ENCODE results near the gene EVC.

Gene EVC

DNA sequence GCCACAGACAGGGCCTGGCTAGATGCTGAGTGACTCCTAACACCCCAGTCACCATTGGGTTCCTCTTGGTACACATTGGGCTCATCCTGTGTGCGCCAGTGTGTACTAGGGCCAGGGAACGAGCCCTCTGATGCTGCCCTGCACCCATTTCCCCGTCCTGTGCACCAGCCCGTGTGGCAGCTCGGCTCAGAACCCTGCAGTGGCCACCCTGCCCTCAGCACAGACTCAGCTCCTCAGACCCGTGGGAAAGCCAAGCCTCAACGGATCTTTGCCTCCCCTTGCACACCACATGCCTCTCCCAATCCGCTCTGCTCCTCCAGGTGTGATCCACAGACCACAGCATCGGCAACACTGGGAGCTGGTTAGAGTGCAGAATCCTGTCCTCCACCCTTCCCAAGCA lies 38.6 kb downstream of the EVC start:
- Histone ChIP-seq H3K4me1 (no peaks in the 10 kb centered on the region), H3K4me3 (ENCODE audit: low read depth, low read length) (no peak overlapping the region)
- TF ChIP-seq, protein P1, sequence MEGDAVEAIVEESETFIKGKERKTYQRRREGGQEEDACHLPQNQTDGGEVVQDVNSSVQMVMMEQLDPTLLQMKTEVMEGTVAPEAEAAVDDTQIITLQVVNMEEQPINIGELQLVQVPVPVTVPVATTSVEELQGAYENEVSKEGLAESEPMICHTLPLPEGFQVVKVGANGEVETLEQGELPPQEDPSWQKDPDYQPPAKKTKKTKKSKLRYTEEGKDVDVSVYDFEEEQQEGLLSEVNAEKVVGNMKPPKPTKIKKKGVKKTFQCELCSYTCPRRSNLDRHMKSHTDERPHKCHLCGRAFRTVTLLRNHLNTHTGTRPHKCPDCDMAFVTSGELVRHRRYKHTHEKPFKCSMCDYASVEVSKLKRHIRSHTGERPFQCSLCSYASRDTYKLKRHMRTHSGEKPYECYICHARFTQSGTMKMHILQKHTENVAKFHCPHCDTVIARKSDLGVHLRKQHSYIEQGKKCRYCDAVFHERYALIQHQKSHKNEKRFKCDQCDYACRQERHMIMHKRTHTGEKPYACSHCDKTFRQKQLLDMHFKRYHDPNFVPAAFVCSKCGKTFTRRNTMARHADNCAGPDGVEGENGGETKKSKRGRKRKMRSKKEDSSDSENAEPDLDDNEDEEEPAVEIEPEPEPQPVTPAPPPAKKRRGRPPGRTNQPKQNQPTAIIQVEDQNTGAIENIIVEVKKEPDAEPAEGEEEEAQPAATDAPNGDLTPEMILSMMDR (IDR thresholded peaks at IDR 0.05; ENCODE audit: low read depth, low read length), result no peak

DNA sequence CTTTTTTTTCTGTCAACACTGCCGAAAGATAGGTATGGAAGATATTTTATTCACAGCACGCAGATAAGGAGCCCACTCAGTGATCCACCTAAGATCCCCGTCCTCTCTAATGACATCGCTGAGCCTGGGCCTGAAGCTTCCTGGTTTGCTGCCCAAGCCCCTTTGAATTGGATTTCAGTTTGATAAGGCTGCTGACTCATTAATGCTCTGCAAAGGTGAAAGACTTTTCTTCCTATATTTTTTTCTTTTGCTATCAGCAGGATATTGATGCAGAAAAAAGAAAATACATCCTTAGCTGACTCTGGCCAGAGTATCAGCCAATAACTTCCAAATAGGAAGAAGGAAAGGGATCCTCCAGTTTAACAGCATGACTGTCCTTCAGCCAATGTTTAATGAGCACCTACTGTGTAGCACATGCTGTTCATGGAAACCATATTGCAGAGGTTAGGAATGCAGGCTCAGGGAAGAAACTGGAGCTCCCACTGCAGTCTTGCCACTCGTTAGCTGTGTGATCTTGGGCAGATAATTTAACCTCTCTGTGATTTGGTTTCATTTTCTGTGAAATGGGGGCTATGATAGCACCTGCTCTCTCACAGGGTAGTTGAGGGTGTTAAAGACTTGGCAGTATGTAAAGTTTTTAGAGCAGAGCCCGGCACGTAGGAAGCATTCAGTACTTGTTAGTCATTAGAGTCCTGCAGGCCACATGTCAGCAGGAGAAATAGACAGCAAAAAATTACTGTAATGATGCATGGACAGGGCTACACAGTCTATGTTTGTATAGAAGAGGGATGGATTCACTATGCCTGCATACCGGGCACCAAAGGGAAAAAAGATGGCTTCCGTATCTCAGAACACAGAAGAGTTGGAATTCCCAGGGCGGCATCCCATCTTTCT lies 39.3 kb downstream of the EVC start:
- TF ChIP-seq, protein P1 (IDR thresholded peaks at IDR 0.05; ENCODE audit: low read depth, low read length), result no peak
- no peak overlapping the region for H3K4me3 ChIP-seq (ENCODE audit: low read depth, low read length)
- no peaks in the 10 kb centered on the region for H3K27me3 ChIP-seq
- H3K36me3 ChIP-seq, result no peaks in the 10 kb centered on the region
- no peaks in the 10 kb centered on the region for H3K9me3 ChIP-seq
- no peaks in the 10 kb centered on the region for H3K4me1 ChIP-seq
- no peak for DNase-seq

More for the DNA sequence above, 38.6 kb downstream of the EVC start:
- DNase-seq, result no peak
- Histone ChIP-seq H3K27me3 (no peaks in the 10 kb centered on the region), H3K36me3 (no peaks in the 10 kb centered on the region), H3K9me3 (no peaks in the 10 kb centered on the region)

DNA sequence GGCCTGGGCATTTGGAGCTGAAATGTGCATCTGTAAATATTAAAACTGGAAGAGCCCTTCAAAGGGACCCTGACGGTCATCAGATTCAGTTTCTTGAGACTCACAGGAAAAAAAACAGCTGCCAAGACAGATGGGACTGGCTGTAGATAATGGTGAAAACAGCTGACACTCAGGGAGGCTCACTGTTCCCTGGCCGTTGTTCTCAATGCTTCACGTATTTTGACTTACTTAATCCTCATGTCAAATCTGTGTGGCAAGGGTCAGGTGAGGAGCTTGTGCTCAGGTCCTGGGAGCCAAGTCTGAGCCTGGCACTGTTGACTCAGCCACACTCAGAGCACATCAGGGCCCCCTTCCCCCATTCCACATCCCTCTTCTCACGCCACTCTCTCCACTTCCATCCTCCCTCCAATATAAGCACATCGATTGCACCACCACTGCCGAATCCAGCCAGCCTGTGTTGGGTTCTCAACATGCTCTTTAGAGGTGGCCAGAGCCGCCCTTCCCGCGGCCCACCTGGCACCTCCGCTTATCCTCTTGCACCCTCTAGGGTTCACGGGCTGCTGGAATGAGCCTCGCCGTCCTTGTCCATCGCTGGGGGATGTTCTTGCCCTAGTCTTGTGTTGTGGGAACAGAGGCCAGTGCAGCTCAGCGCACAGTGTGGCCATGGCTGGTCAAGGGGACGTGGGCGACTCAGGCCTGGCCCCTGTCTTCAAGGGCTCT lies 40.1 kb downstream of the EVC start:
- no peaks in the 10 kb centered on the region for H3K36me3 ChIP-seq
- TF ChIP-seq, protein P1 (IDR thresholded peaks at IDR 0.05; ENCODE audit: low read depth, low read length), result no peak
- no peak overlapping the region for H3K4me3 ChIP-seq (ENCODE audit: low read depth, low read length)
- H3K27me3 ChIP-seq, result no peaks in the 10 kb centered on the region
- H3K9me3 ChIP-seq, result no peaks in the 10 kb centered on the region
- no peak for DNase-seq
- H3K4me1 ChIP-seq, result no peaks in the 10 kb centered on the region

DNA sequence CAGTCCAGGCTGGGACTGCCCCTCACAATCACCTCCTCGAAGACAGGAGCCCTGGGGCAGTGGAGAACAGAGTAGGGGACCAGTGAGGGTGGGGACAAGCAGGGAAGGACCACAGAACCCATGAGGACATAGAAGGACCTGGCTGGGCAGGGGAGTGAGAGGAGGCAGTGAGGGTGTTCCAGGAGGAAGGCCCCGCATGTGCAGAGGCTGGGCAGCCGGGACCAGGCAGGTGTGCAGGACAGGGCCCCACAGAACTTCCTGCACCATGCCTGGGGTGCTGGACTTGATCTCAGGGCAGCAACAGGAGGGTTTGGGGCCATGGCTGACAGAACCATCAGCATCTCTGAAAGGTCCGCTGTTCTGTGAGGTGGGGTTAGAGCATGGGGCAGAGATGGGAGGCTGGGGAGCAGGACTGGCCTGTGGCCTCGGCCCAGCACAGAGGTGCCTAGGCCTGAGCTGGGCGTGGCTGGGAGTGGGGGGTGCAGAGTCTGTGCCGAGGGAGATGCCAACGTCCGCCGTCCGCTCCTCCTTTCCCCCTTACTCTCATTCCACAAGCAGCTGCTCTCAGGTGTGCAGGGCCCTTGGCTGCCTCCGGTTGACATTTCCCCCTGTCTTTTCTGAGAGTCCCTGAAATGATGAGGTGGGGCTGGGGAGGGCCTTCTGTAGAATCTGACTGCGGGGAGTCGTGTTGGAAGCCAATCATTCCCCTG lies 40.8 kb downstream of the EVC start:
- TF ChIP-seq, protein P1 (IDR thresholded peaks at IDR 0.05; ENCODE audit: low read depth, low read length), result no peak
- no peak for DNase-seq
- H3K9me3 ChIP-seq, result no peaks in the 10 kb centered on the region
- H3K27me3 ChIP-seq, result no peaks in the 10 kb centered on the region
- no peaks in the 10 kb centered on the region for H3K36me3 ChIP-seq
- H3K4me1 ChIP-seq, result no peaks in the 10 kb centered on the region
- no peak overlapping the region for H3K4me3 ChIP-seq (ENCODE audit: low read depth, low read length)

DNA sequence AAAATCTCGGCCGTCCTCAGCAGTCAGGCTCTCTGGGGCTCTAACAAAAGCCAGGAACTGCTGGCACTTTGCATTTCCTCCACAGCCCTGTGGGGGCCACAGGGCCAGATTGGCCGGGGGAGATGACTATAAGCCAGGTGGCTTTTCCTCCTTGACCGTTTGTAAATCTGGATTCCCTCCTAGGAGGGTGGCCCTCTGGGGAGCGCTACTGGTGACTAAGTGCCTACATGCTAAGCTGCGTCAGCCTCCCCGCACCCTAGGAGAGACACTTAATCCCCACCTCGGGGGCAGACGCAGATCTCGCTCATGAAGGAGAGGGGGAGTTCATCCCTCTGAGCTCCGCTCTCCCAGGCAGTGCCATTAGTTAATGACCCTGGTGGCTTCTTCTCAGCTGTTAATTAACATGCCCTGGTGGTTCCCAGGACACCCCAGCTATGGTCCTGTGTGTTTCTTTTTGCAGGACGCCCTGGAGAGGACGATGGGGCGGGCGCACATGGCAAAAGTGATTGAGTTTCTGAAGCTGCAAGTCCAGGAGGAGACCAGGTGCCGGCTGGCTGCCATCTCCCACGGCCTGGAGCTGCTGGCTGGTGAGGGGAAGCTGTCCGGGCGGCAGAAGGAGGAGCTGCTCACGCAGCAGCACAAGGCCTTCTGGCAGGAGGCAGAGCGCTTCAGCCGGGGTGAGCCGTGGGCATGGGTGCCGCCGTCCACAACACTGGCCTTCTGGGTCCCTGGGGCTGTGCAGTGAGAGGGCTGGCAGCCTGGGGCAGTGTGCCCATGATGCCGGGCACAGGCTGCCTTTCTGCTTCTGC lies 41.6 kb downstream of the EVC start:
- TF ChIP-seq, protein P1 (IDR thresholded peaks at IDR 0.05; ENCODE audit: low read depth, low read length), result no peak
- no peaks in the 10 kb centered on the region for H3K9me3 ChIP-seq
- no peaks in the 10 kb centered on the region for H3K4me1 ChIP-seq
- no peaks in the 10 kb centered on the region for H3K27me3 ChIP-seq
- H3K36me3 ChIP-seq, result no peaks in the 10 kb centered on the region
- DNase-seq, result no peak
- H3K4me3 ChIP-seq (ENCODE audit: low read depth, low read length), result no peak overlapping the region
